ENCODE data around the gene FGF11. TPM values are rescaled to one million over a fixed set of nuclear protein-coding genes. Genes with fewer than 3 reads are reported as not detected.
"Not testable (repeated sequence)": the region's sequence is repeated elsewhere in the genome, so short reads cannot be mapped to it uniquely, and the experiment has no call there.

Gene FGF11
- total RNA-seq, 2 donors from 2014 or later, result 4.4 to 16.9 TPM

DNA sequence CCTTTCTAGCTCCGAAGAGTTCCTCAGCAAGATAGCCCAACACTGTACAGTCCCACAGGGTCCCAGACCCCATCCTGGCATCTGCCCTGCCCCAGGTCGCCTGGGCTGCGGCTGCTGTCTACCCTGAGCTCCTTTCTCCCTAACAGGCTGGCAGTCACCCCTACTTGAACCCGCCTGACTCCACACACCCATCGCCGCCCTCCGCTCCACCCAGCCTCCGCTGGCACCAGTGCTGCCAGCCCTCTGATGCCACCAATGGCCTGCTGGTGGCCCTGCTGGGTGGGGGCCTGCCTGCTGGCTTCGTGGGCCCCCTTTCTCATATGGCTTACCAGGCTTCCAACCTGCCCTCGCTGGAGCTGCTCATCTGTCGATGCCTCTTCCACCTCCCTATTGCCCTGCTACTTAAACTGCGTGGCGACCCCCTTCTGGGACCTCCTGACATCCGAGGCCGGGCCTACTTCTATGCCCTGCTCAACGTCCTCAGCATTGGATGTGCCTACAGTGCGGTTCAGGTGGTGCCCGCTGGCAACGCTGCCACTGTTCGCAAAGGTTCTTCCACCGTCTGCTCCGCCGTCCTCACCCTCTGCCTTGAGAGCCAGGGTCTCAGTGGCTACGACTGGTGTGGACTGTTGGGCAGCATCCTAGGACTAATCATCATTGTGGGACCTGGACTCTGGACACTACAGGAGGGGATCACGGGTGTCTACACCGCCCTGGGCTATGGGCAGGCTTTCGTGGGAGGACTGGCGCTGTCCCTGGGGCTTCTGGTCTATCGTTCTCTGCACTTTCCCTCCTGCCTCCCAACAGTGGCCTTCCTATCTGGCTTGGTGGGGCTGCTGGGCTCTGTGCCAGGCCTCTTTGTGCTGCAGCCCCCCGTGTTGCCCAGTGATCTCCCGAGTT is 42.8 kb downstream of the FGF11 start:
- H3K36me3 Mint-ChIP-seq (ENCODE audit: low read depth), result peaks cover 45% of the 10 kb centered on the region
- not testable (repeated sequence) for ATAC-seq (replicated peaks); H3K9me3 Mint-ChIP-seq; H3K27me3 Mint-ChIP-seq
- peaks cover 49% of the 10 kb centered on the region for H3K4me1 Mint-ChIP-seq
- peak overlapping the region; percentile 86 for H3K4me3 Mint-ChIP-seq
- peak overlapping the region; percentile 100 for H3K27ac Mint-ChIP-seq

DNA sequence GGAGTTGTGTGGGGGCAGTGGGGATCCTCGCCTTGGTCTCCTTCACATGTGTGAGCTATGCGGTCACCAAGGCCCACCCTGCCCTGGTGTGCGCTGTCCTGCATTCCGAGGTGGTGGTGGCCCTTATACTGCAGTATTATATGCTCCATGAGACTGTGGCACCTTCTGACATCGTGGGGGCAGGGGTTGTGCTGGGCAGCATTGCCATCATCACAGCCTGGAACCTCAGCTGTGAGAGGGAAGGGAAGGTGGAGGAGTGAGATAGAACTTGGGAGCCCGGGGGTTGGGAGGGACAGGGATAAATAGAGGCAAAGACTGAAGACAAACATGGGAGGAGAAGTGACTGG is 43.4 kb downstream of the FGF11 start:
- H3K9me3 Mint-ChIP-seq; H3K27me3 Mint-ChIP-seq; ATAC-seq (replicated peaks): not testable (repeated sequence)
- peaks cover 54% of the 10 kb centered on the region for H3K4me1 Mint-ChIP-seq
- H3K36me3 Mint-ChIP-seq (ENCODE audit: low read depth), result peaks cover 51% of the 10 kb centered on the region
- peak overlapping the region; percentile 86 for H3K4me3 Mint-ChIP-seq
- peak overlapping the region; percentile 100 for H3K27ac Mint-ChIP-seq

DNA sequence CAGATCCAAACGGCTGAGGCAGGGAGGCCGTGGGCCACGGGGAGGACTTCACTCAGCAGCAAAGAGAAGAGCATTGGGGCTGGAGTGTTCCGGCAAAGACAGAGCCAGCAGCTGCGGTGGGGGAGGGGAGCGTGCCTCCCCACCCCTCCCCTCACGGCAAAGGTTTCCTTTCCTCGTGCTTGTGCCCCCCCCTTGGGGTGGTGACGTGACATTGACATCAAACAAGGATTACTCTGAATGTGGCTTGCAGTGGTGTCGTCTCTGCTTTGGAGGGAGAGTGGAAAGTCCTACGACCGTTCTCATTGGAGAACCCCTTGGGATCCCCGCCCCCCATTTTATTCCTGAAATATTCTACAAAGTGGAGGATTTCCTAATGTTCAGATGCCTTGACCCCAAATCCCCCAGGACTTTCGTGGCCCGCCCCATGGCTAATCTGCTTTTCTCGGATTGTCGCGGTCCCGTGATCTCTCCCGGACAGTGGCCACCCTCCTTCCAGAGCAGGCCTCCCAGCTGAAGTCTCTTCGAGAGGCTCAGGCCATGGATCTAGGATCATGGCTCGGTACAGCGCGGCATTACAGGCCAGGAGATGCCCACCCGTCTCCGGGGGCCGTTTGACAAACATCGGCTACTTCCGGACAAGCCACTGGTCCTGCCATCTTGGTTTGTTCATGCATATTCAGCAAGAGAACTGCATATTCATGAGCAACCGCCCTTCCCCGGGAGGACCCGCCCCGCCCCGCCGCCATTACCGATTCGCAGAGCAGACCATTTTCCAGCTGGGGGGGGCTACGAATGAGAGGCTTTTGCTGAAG is 44.1 kb downstream of the FGF11 start:
- H3K27me3 Mint-ChIP-seq, result no peaks in the 10 kb centered on the region
- ATAC-seq (replicated peaks), result peak; percentile 65
- H3K9me3 Mint-ChIP-seq, result no peaks in the 10 kb centered on the region
- peaks cover 54% of the 10 kb centered on the region for H3K36me3 Mint-ChIP-seq (ENCODE audit: low read depth)
- peak overlapping the region; percentile 86 for H3K4me3 Mint-ChIP-seq
- H3K4me1 Mint-ChIP-seq, result peaks cover 49% of the 10 kb centered on the region
- H3K27ac Mint-ChIP-seq, result peak overlapping the region; percentile 100

DNA sequence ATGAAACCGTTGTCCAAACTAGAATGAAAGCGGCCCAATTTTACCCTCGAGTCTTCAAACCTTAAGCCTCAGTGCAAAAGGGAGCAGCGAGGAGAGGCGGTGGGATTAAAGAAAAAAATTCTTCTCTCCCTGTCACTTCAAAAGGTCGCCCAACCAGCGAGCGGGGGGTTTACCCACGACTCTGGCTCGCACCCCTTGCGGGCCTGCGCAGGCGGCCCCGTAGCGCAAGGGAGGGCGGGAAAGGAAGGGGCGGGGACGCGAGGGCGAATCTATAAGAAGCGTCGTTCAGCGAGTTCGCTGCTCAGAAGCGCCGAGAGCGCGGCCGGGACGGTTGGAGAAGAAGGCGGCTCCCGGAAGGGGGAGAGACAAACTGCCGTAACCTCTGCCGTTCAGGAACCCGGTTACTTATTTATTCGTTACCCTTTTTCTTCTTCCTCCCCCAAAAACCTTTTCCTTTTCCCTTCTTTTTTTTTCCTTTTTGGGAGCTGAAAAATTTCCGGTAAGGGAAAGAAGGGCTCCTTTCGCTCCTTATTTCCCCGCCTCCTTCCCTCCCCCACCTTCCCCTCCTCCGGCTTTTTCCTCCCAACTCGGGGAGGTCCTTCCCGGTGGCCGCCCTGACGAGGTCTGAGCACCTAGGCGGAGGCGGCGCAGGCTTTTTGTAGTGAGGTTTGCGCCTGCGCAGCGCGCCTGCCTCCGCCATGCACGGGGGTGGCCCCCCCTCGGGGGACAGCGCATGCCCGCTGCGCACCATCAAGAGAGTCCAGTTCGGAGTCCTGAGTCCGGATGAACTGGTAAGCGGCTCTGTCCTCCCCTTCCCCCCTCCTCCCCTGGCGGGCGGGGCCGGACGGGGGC is 45.0 kb downstream of the FGF11 start, which contains the start of gene POLR2A:
Gene POLR2A (plus strand): TSS at position 300 of the 852 bp plus-strand sequence.
- ATAC-seq (replicated peaks), result peak; percentile 76
- Mint-ChIP-seq H3K4me1 (peaks cover 55% of the 10 kb centered on the region), H3K27ac (peak within 1 kb of the TSS; percentile 100), H3K27me3 (no peaks in the 10 kb centered on the region), H3K9me3 (no peaks in the 10 kb centered on the region), H3K36me3 (ENCODE audit: low read depth) (peaks cover 59% of the 10 kb centered on the region), H3K4me3 (peak within 1 kb of the TSS; percentile 86)

DNA sequence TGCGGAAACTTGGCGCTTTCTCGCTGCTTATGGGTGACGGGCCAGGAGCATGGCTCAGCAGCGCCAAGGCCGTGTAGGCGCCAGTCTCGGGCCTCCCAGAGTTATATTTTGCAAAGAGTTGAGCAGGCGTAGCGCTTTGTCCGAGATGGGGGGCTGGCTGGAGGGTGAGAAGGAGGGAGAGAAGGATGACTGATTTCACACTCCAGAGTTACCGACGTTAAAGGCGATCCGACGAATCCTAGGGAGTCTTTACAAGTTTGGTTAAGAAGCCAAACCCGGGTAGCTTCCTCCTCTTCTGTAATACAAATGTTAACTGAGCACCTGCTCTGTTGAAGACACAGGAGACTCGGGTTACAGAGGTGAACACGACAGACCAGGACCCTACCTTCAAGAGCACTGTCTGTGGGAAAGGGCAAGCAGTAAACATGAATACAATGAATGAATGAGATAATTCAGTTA is 45.6 kb downstream of the FGF11 start:
- ATAC-seq (replicated peaks), result no peak
- Mint-ChIP-seq H3K36me3 (ENCODE audit: low read depth) (peaks cover 66% of the 10 kb centered on the region), H3K27ac (peak overlapping the region; percentile 100), H3K9me3 (no peaks in the 10 kb centered on the region), H3K4me1 (peaks cover 57% of the 10 kb centered on the region), H3K4me3 (peak overlapping the region; percentile 86), H3K27me3 (no peaks in the 10 kb centered on the region)

DNA sequence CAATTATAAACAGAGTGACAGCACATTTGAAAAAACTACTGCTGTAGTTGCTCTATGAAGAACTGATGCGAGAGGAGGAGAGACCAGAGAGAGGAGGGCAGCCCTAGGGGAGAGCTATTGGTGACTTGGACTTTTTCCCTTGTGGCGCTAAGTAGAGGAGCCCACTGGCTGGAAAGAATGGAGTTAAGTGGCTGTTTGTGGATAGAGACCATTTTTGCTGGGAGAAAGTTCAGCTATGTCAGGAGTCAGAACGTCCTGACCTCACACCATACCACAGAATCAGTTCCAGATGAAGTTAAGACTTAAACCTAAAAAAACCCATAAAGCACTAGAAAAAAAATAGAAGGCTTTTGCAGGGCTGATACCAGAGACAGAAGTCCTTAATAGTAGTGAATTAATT is 46.9 kb downstream of the FGF11 start:
- H3K36me3 Mint-ChIP-seq (ENCODE audit: low read depth), result peaks cover 78% of the 10 kb centered on the region
- H3K4me1 Mint-ChIP-seq, result peaks cover 62% of the 10 kb centered on the region
- no peaks in the 10 kb centered on the region for H3K27me3 Mint-ChIP-seq
- H3K27ac Mint-ChIP-seq, result peak overlapping the region; percentile 63
- H3K4me3 Mint-ChIP-seq, result peak overlapping the region; percentile 86
- no peak for ATAC-seq (replicated peaks)
- H3K9me3 Mint-ChIP-seq, result no peaks in the 10 kb centered on the region

DNA sequence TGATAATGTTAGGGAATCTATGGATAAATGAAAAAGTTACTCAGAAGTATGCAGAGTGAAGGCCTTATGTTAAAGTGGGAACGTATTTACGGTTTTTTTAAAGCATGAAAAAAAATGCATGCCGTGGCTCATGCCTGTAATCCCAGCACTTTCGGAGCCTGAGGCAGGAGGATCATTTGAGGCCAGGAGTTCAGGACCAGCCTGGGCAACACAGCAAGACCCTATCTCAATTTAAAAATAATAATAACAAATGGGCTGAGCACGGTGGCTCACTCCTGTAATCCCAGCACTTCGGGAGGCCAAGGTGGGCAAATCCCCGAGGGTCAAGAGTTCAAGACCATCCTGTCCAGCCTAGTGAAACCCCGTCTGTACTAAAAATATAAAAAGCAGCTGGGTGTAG is 50.8 kb downstream of the FGF11 start:
- H3K9me3 Mint-ChIP-seq, result no peaks in the 10 kb centered on the region
- H3K4me1 Mint-ChIP-seq, result peaks cover 62% of the 10 kb centered on the region
- no peak for ATAC-seq (replicated peaks)
- H3K27ac Mint-ChIP-seq, result no peak overlapping the region
- H3K27me3 Mint-ChIP-seq, result no peaks in the 10 kb centered on the region
- H3K4me3 Mint-ChIP-seq, result peak overlapping the region; percentile 86
- H3K36me3 Mint-ChIP-seq (ENCODE audit: low read depth), result peaks cover 100% of the 10 kb centered on the region

DNA sequence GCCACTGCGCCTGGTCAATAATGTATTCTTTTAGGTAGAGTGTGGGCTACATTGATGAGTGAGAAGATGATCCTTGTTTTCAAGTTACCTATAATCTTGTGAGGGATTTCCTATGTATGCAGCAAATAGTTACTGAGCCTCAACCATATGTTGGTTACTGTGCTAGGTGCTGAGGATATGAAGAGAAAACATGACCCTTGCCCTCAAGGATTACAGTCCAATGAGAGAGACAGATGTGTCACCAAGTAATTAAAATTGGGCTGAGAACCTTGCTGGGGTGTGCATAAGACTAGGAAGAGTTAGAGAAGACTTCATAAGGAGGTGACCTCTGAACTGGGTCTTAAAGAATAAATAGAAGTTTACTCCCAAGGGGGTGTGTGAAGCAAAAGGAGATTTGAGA is 52.3 kb downstream of the FGF11 start:
- Mint-ChIP-seq H3K27me3 (no peaks in the 10 kb centered on the region), H3K4me3 (peak overlapping the region; percentile 31), H3K27ac (peak overlapping the region; percentile 28), H3K9me3 (no peaks in the 10 kb centered on the region), H3K36me3 (ENCODE audit: low read depth) (peaks cover 100% of the 10 kb centered on the region), H3K4me1 (peaks cover 56% of the 10 kb centered on the region)
- ATAC-seq (replicated peaks), result no peak

DNA sequence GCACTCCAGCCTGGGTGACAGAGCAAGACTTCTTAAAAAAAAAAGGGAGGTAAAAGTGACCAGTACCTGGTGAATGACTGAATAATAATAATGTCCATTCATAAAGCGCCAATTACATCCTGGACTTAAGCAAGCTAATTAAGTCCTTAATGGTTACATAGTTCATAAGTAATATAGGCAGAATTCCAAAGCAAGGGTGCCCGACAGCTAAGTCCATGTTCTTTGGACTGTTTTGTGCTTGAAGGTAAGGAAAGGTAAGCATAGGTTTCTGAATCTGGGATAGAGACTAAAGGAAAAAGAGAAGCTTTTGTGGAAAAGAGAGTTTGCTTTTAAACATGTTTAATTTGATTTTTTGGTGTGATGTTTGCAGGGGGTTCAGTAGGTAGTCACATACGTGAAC is 54.6 kb downstream of the FGF11 start:
- ATAC-seq (replicated peaks), result no peak
- Mint-ChIP-seq H3K27me3 (no peaks in the 10 kb centered on the region), H3K4me1 (peaks cover 47% of the 10 kb centered on the region), H3K9me3 (no peaks in the 10 kb centered on the region), H3K36me3 (ENCODE audit: low read depth) (peaks cover 100% of the 10 kb centered on the region), H3K27ac (no peak overlapping the region), H3K4me3 (no peak overlapping the region)

Other genes with a start within 250 kb of the FGF11 start
- gene DLG4, start 219.7 kb upstream of the FGF11 start, total RNA-seq, result 10 to 100 TPM in 1 of 2 donors, 1 to 10 TPM in 1; 5.9 to 19.4 TPM
- gene ACADVL, start 219.6 kb upstream of the FGF11 start, total RNA-seq, result 100 to 1,000 TPM; 495 to 517 TPM
- gene DVL2, start 205.0 kb upstream of the FGF11 start, total RNA-seq, result 10 to 100 TPM; 49.1 to 77.5 TPM
- 10 to 100 TPM; 43.5 to 52.3 TPM for gene PHF23, start 200.1 kb upstream of the FGF11 start, total RNA-seq
- gene GABARAP, start 197.1 kb upstream of the FGF11 start, total RNA-seq, result 100 to 1,000 TPM; 190 to 239 TPM
- 100 to 1,000 TPM; 152 to 209 TPM for gene CTDNEP1, start 187.8 kb upstream of the FGF11 start, total RNA-seq
- 10 to 100 TPM; 43.7 to 72.0 TPM for gene ELP5, start 187.3 kb upstream of the FGF11 start, total RNA-seq
- 1 to 10 TPM in 1 of 2 donors, under 1 TPM in 1; 0.52 to 1.0 TPM for gene CLDN7, start 177.0 kb upstream of the FGF11 start, total RNA-seq
- gene SLC2A4, start 157.8 kb upstream of the FGF11 start, total RNA-seq, result not detected
- under 1 TPM; 0.15 to 0.26 TPM for gene YBX2, start 144.9 kb upstream of the FGF11 start, total RNA-seq
- 100 to 1,000 TPM; 429 to 978 TPM for gene EIF5A, start 131.9 kb upstream of the FGF11 start, total RNA-seq
- gene GPS2, start 124.2 kb upstream of the FGF11 start, total RNA-seq, result 10 to 100 TPM; 38.3 to 65.6 TPM
- 10 to 100 TPM; 22.9 to 33.0 TPM for gene NEURL4, start 110.2 kb upstream of the FGF11 start, total RNA-seq
- gene ACAP1, start 103.0 kb upstream of the FGF11 start, total RNA-seq, result 100 to 1,000 TPM; 527 to 774 TPM
- gene KCTD11, start 87.3 kb upstream of the FGF11 start, total RNA-seq, result 10 to 100 TPM; 14.0 to 96.8 TPM
- 1 to 10 TPM in 1 of 2 donors, under 1 TPM in 1; 0.22 to 1.1 TPM for gene TMEM95, start 84.4 kb upstream of the FGF11 start, total RNA-seq
- gene TNK1, start 58.4 kb upstream of the FGF11 start, total RNA-seq, result 1 to 10 TPM; 2.9 to 4.8 TPM
- gene PLSCR3, start 45.0 kb upstream of the FGF11 start, total RNA-seq, result 10 to 100 TPM; 62.8 to 94.4 TPM
- 10 to 100 TPM; 64.1 to 69.7 TPM for gene TMEM256, start 35.4 kb upstream of the FGF11 start, total RNA-seq
- 10 to 100 TPM in 1 of 2 donors, 1 to 10 TPM in 1; 4.5 to 21.7 TPM for gene NLGN2, start 31.7 kb upstream of the FGF11 start, total RNA-seq
- not detected for gene SPEM1, start 19.2 kb upstream of the FGF11 start, total RNA-seq
- not detected for gene SPEM2, start 13.9 kb upstream of the FGF11 start, total RNA-seq
- not detected for gene SPEM3, start 10.7 kb upstream of the FGF11 start, total RNA-seq
- gene TMEM102, start 4.1 kb upstream of the FGF11 start, total RNA-seq, result 10 to 100 TPM; 17.7 to 18.0 TPM
- gene CHRNB1, start 5.5 kb downstream of the FGF11 start, total RNA-seq, result 10 to 100 TPM; 10.9 to 13.0 TPM
- 10 to 100 TPM; 18.9 to 27.5 TPM for gene ZBTB4, start 40.1 kb downstream of the FGF11 start, total RNA-seq
- not detected for gene SLC35G6, start 41.9 kb downstream of the FGF11 start, total RNA-seq
- gene POLR2A, start 44.9 kb downstream of the FGF11 start, total RNA-seq, result 100 to 1,000 TPM; 256 to 308 TPM
- 10 to 100 TPM; 27.4 to 44.2 TPM for gene TNFSF12, start 109.5 kb downstream of the FGF11 start, total RNA-seq
- 1 to 10 TPM; 1.5 to 1.9 TPM for gene TNFSF13, start 119.2 kb downstream of the FGF11 start, total RNA-seq
- 10 to 100 TPM; 28.9 to 59.3 TPM for gene SENP3, start 122.4 kb downstream of the FGF11 start, total RNA-seq
- gene CD68, start 140.1 kb downstream of the FGF11 start, total RNA-seq, result 10 to 100 TPM; 17.5 to 51.8 TPM
- 10 to 100 TPM; 58.3 to 96.4 TPM for gene MPDU1, start 144.3 kb downstream of the FGF11 start, total RNA-seq
- under 1 TPM in 1 of 2 donors, not detected in 1; 0.90 TPM for gene SOX15, start 150.6 kb downstream of the FGF11 start, total RNA-seq
- gene FXR2, start 175.4 kb downstream of the FGF11 start, total RNA-seq, result 10 to 100 TPM; 34.4 to 37.0 TPM
- 10 to 100 TPM; 25.5 to 62.7 TPM for gene SAT2, start 188.3 kb downstream of the FGF11 start, total RNA-seq
- under 1 TPM in 1 of 2 donors, not detected in 1; 0.71 TPM for gene SHBG, start 190.6 kb downstream of the FGF11 start, total RNA-seq
- under 1 TPM; 0.06 to 0.42 TPM for gene ATP1B2, start 211.4 kb downstream of the FGF11 start, total RNA-seq
- 100 to 1,000 TPM in 1 of 2 donors, 10 to 100 TPM in 1; 79.0 to 137 TPM for gene TP53, start 248.0 kb downstream of the FGF11 start, total RNA-seq
- gene WRAP53, start 249.0 kb downstream of the FGF11 start, total RNA-seq, result 10 to 100 TPM; 18.0 to 32.9 TPM